ENCODE data around the gene ZNF329. TPM values are rescaled to one million over a fixed set of nuclear protein-coding genes. Genes with fewer than 3 reads are reported as not detected.

The ZNF329 gene
- total RNA-seq, 2 experiments from 2014 or later = 3.1 to 3.2 TPM

GRCh38 chr19:58096884-58097283 lies 53.7 kb downstream of the ZNF329 start:
- no peaks in the 10 kb centered on the region for H3K9me2 ChIP-seq (ENCODE audit: insufficient read depth, low read length)
- H3K4me3 ChIP-seq (ENCODE audit: low read depth, low read length, poor library complexity, severe bottlenecking) = no peak overlapping the region
- H3K9me3 ChIP-seq (ENCODE audit: low read length) = no peaks in the 10 kb centered on the region
- no TSS peak for BruUV-seq (replicated peaks)
- no peaks in the 10 kb centered on the region for H3K79me2 ChIP-seq (ENCODE audit: insufficient read depth, low read depth, low read length)
- no peak for DNase-seq (ENCODE audit: low spot score)
- CTCF ChIA-PET (ENCODE audit: unreplicated experiment) = no interaction called here
- H2AFZ ChIP-seq (ENCODE audit: low read length) = no peak overlapping the region
- no peaks in the 10 kb centered on the region for H3K36me3 ChIP-seq (ENCODE audit: insufficient read depth, low read length)
- H3K4me2 ChIP-seq (ENCODE audit: low read length) = no peak overlapping the region
- H3K27ac ChIP-seq (ENCODE audit: low read depth, low read length, poor library complexity, severe bottlenecking) = no peak overlapping the region
- POLR2A ChIA-PET = no interaction called here
- no peaks in the 10 kb centered on the region for H4K20me1 ChIP-seq (ENCODE audit: insufficient read depth, low read length)
- intact Hi-C loops (cut with micrococcal nuclease; ENCODE audit: unreplicated experiment) = no loop called here
- no peak for TF ChIP-seq CTCF (conservative IDR thresholded peaks at IDR 0.05; ENCODE audit: low read length)
- TF ChIP-seq EZH2phosphoT487 (IDR thresholded peaks at IDR 0.05; ENCODE audit: borderline replicate concordance, low read depth, low read length) = no peak
- no peaks in the 10 kb centered on the region for H3K4me1 ChIP-seq (ENCODE audit: insufficient read depth, low read length, poor library complexity, severe bottlenecking)

DNA sequence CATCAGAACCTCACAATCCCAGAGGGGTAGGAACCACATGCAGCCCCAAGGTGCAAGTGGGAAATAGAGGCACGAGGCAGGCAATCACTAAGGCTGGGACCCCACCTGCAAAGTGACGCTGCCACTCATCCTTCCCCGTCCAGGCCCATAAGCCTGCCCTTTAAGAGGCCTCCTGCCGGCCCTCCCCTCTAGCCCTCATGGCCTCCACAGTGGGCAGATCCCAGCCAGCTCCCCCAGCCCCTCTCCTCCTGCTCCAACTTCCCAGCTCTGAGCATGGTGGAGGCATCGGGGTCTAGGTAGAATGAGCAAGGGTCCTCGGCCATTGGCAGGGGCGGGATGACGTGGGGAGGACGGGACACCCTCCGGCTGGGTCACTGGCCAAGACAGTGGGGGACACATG lies 55.3 kb downstream of the ZNF329 start:
- intact Hi-C loops (cut with micrococcal nuclease; ENCODE audit: unreplicated experiment) = no loop called here
- no peak for DNase-seq (ENCODE audit: low spot score)
- Histone ChIP-seq H3K9me3 (ENCODE audit: low read length) (no peaks in the 10 kb centered on the region), H3K79me2 (ENCODE audit: insufficient read depth, low read depth, low read length) (no peaks in the 10 kb centered on the region), H3K9me2 (ENCODE audit: insufficient read depth, low read length) (no peaks in the 10 kb centered on the region), H3K36me3 (ENCODE audit: insufficient read depth, low read length) (no peaks in the 10 kb centered on the region), H3K4me3 (ENCODE audit: low read depth, low read length, poor library complexity, severe bottlenecking) (no peak overlapping the region), H2AFZ (ENCODE audit: low read length) (no peak overlapping the region), H3K4me1 (ENCODE audit: insufficient read depth, low read length, poor library complexity, severe bottlenecking) (no peaks in the 10 kb centered on the region), H3K27ac (ENCODE audit: low read depth, low read length, poor library complexity, severe bottlenecking) (no peak overlapping the region), H4K20me1 (ENCODE audit: insufficient read depth, low read length) (no peaks in the 10 kb centered on the region), H3K4me2 (ENCODE audit: low read length) (no peak overlapping the region)
- TF ChIP-seq CTCF (conservative IDR thresholded peaks at IDR 0.05; ENCODE audit: low read length) (no peak), EZH2phosphoT487 (IDR thresholded peaks at IDR 0.05; ENCODE audit: borderline replicate concordance, low read depth, low read length) (no peak)
- ChIA-PET CTCF (ENCODE audit: unreplicated experiment) (no interaction called here), POLR2A (no interaction called here)
- BruUV-seq (replicated peaks) = no TSS peak

- ChIA-PET CTCF (ENCODE audit: unreplicated experiment) (no interaction called here), POLR2A (no interaction called here)
- H3K4me3 ChIP-seq (ENCODE audit: low read depth, low read length, poor library complexity, severe bottlenecking) = no peak overlapping the region
These were observed 57.5 kb downstream of the ZNF329 start for GRCh38 chr19:58093071-58093470.

More at GRCh38 chr19:58093071-58093470, 57.5 kb downstream of the ZNF329 start:
- no peak overlapping the region for H3K4me2 ChIP-seq (ENCODE audit: low read length)
- no peak for DNase-seq (ENCODE audit: low spot score)
- H3K9me2 ChIP-seq (ENCODE audit: insufficient read depth, low read length) = no peaks in the 10 kb centered on the region
- no peaks in the 10 kb centered on the region for H3K9me3 ChIP-seq (ENCODE audit: low read length)
- no peaks in the 10 kb centered on the region for H3K79me2 ChIP-seq (ENCODE audit: insufficient read depth, low read depth, low read length)
- no peaks in the 10 kb centered on the region for H3K36me3 ChIP-seq (ENCODE audit: insufficient read depth, low read length)
- TF ChIP-seq EZH2phosphoT487 (IDR thresholded peaks at IDR 0.05; ENCODE audit: borderline replicate concordance, low read depth, low read length) = no peak
- no peak for TF ChIP-seq CTCF (conservative IDR thresholded peaks at IDR 0.05; ENCODE audit: low read length)
- H3K4me1 ChIP-seq (ENCODE audit: insufficient read depth, low read length, poor library complexity, severe bottlenecking) = no peaks in the 10 kb centered on the region
- intact Hi-C loops (cut with micrococcal nuclease; ENCODE audit: unreplicated experiment) = no loop called here
- H3K27ac ChIP-seq (ENCODE audit: low read depth, low read length, poor library complexity, severe bottlenecking) = no peak overlapping the region
- no TSS peak for BruUV-seq (replicated peaks)
- H4K20me1 ChIP-seq (ENCODE audit: insufficient read depth, low read length) = no peaks in the 10 kb centered on the region
- no peak overlapping the region for H2AFZ ChIP-seq (ENCODE audit: low read length)
